ENCODE data around the gene CDK14. TPM values are rescaled to one million over a fixed set of nuclear protein-coding genes. Genes with fewer than 3 reads are reported as not detected.
A peak's percentile ranks its signal among the peaks of the same experiment; 100 is the strongest.

The CDK14 gene
- total RNA-seq, 1 donor = 41.0 TPM

- DNase-seq (ENCODE audit: low read depth) = no peak
- no peak for TF ChIP-seq CTCF (IDR thresholded peaks at IDR 0.05; ENCODE audit: insufficient read depth, low read depth, low read length)
- no peak overlapping the region for H3K4me3 ChIP-seq (ENCODE audit: low read depth, low read length)
Observed at GRCh38 chr7:91086200-91086599, 490.1 kb downstream of the CDK14 start.

- H3K4me3 ChIP-seq (ENCODE audit: low read depth, low read length) = no peak overlapping the region
- TF ChIP-seq CTCF (IDR thresholded peaks at IDR 0.05; ENCODE audit: insufficient read depth, low read depth, low read length) = no peak
- no peak for DNase-seq (ENCODE audit: low read depth)
Observed at GRCh38 chr7:91088156-91088555, 492.0 kb downstream of the CDK14 start.

- DNase-seq (ENCODE audit: low read depth) = no peak
- no peak for TF ChIP-seq CTCF (IDR thresholded peaks at IDR 0.05; ENCODE audit: insufficient read depth, low read depth, low read length)
- H3K4me3 ChIP-seq (ENCODE audit: low read depth, low read length) = no peak overlapping the region
Observed at GRCh38 chr7:91088691-91089090, 492.6 kb downstream of the CDK14 start.

- H3K4me3 ChIP-seq (ENCODE audit: low read depth, low read length) = peak overlapping the region; percentile 33
- peak; percentile 77 for TF ChIP-seq CTCF (IDR thresholded peaks at IDR 0.05; ENCODE audit: insufficient read depth, low read depth, low read length)
- peak; percentile 58 for DNase-seq (ENCODE audit: low read depth)
Observed at GRCh38 chr7:91089382-91089963, 493.4 kb downstream of the CDK14 start.

GRCh38 chr7:91090684-91091083 is 494.6 kb downstream of the CDK14 start:
- H3K4me3 ChIP-seq (ENCODE audit: low read depth, low read length) = no peak overlapping the region
- no peak for TF ChIP-seq CTCF (IDR thresholded peaks at IDR 0.05; ENCODE audit: insufficient read depth, low read depth, low read length)
- no peak for DNase-seq (ENCODE audit: low read depth)

GRCh38 chr7:91091631-91092030 is 495.5 kb downstream of the CDK14 start:
- no peak for TF ChIP-seq CTCF (IDR thresholded peaks at IDR 0.05; ENCODE audit: insufficient read depth, low read depth, low read length)
- no peak for DNase-seq (ENCODE audit: low read depth)
- H3K4me3 ChIP-seq (ENCODE audit: low read depth, low read length) = no peak overlapping the region

GRCh38 chr7:91093181-91093580 is 497.1 kb downstream of the CDK14 start:
- no peak for DNase-seq (ENCODE audit: low read depth)
- no peak for TF ChIP-seq CTCF (IDR thresholded peaks at IDR 0.05; ENCODE audit: insufficient read depth, low read depth, low read length)
- no peak overlapping the region for H3K4me3 ChIP-seq (ENCODE audit: low read depth, low read length)
